ENCODE measurements around the gene NSD2. TPM values are rescaled to one million over a fixed set of nuclear protein-coding genes. Genes with fewer than 3 reads are reported as not detected.

The NSD2 gene
- total RNA-seq, 2 donors from 2014 or later: 153 to 208 TPM

GRCh38 chr4:1863297-1864033 lies 7.7 kb upstream of the NSD2 start:
- H3K4me3 Mint-ChIP-seq: no peak overlapping the region
- DNase-seq: no peak
- TF ChIP-seq CTCF (conservative IDR thresholded peaks at IDR 0.05): no peak
- Histone ChIP-seq H3K4me1 (ENCODE audit: control insufficient read depth, insufficient read depth, low read length) (peaks cover 13% of the 10 kb centered on the region), H3K27ac (ENCODE audit: low read depth, low read length) (peak overlapping the region; percentile 61), H3K9ac (ENCODE audit: extremely low read depth, low read length, poor library complexity, severe bottlenecking) (no peak overlapping the region), H3K27me3 (ENCODE audit: control insufficient read depth, insufficient read depth, low read length, poor library complexity, severe bottlenecking) (peaks cover 59% of the 10 kb centered on the region), H3K4me3 (ENCODE audit: low read length) (no peak overlapping the region), H3K36me3 (ENCODE audit: control insufficient read depth, insufficient read depth, low read length) (no peaks in the 10 kb centered on the region), H3K9me3 (ENCODE audit: control insufficient read depth, low read length) (no peaks in the 10 kb centered on the region)
- peaks cover 90% of the 10 kb centered on the region for H3K27me3 Mint-ChIP-seq (ENCODE audit: insufficient read depth)
- no peaks in the 10 kb centered on the region for H3K9me3 Mint-ChIP-seq
- no peak overlapping the region for H3K27ac Mint-ChIP-seq
- WGBS, 2 experiments (ENCODE audit: insufficient coverage in 1 of 2, insufficient read length in 1 of 2): 92 to 100% methylated on average over 6 to 11 of the region's 11 CpGs
- H3K4me1 Mint-ChIP-seq: peaks cover 18% of the 10 kb centered on the region
- H3K36me3 Mint-ChIP-seq (ENCODE audit: low read depth): no peaks in the 10 kb centered on the region

GRCh38 chr4:1864076-1865008 lies 6.9 kb upstream of the NSD2 start:
- no peak for TF ChIP-seq CTCF (conservative IDR thresholded peaks at IDR 0.05)
- Histone ChIP-seq H3K27ac (ENCODE audit: low read depth, low read length) (peak overlapping the region; percentile 61), H3K36me3 (ENCODE audit: control insufficient read depth, insufficient read depth, low read length) (no peaks in the 10 kb centered on the region), H3K4me3 (ENCODE audit: low read length) (no peak overlapping the region), H3K27me3 (ENCODE audit: control insufficient read depth, insufficient read depth, low read length, poor library complexity, severe bottlenecking) (peaks cover 51% of the 10 kb centered on the region), H3K9ac (ENCODE audit: extremely low read depth, low read length, poor library complexity, severe bottlenecking) (no peak overlapping the region), H3K9me3 (ENCODE audit: control insufficient read depth, low read length) (no peaks in the 10 kb centered on the region), H3K4me1 (ENCODE audit: control insufficient read depth, insufficient read depth, low read length) (peaks cover 13% of the 10 kb centered on the region)
- H3K36me3 Mint-ChIP-seq (ENCODE audit: low read depth): no peaks in the 10 kb centered on the region
- H3K9me3 Mint-ChIP-seq: no peaks in the 10 kb centered on the region
- H3K4me3 Mint-ChIP-seq: no peak overlapping the region
- peaks cover 87% of the 10 kb centered on the region for H3K27me3 Mint-ChIP-seq (ENCODE audit: insufficient read depth)
- 77 to 85% methylated on average over 14 to 17 of the region's 17 CpGs for WGBS, 2 experiments (ENCODE audit: insufficient coverage in 1 of 2, insufficient read length in 1 of 2)
- H3K27ac Mint-ChIP-seq: no peak overlapping the region
- DNase-seq: no peak
- H3K4me1 Mint-ChIP-seq: peaks cover 18% of the 10 kb centered on the region

DNA sequence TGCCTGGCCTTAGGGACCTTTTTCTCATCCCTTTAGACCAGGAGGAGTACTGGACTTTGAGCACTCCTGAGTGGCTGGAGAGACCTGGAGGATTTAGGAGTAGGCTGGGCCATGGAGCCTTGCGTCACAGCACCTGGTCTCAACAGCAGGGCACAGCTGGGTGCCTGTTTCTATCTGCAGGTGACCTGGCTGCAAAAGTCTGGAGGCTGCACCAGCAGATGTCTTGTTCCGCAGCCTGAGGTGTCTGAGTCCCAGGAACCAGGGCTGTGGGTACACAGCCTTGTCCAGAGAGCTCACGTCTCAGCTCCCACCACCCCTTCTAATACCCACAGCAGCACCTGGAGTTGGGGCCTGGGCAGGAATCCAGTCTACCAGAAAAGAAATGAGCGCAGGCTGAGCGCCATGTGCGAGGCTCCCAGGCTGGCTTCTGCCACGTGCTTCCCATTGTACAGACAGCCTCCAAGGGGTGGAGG lies 5.0 kb upstream of the NSD2 start:
- no peak for TF ChIP-seq CTCF (conservative IDR thresholded peaks at IDR 0.05)
- Mint-ChIP-seq H3K27ac (no peak overlapping the region), H3K4me3 (no peak overlapping the region), H3K4me1 (peaks cover 21% of the 10 kb centered on the region), H3K9me3 (no peaks in the 10 kb centered on the region), H3K27me3 (ENCODE audit: insufficient read depth) (peaks cover 70% of the 10 kb centered on the region), H3K36me3 (ENCODE audit: low read depth) (no peaks in the 10 kb centered on the region)
- peaks cover 13% of the 10 kb centered on the region for H3K4me1 ChIP-seq (ENCODE audit: control insufficient read depth, insufficient read depth, low read length)
- no peak overlapping the region for H3K27ac ChIP-seq (ENCODE audit: low read depth, low read length)
- H3K4me3 ChIP-seq (ENCODE audit: low read length): no peak overlapping the region
- peaks cover 34% of the 10 kb centered on the region for H3K27me3 ChIP-seq (ENCODE audit: control insufficient read depth, insufficient read depth, low read length, poor library complexity, severe bottlenecking)
- WGBS, 2 experiments (ENCODE audit: insufficient coverage in 1 of 2, insufficient read length in 1 of 2): 83 to 84% methylated on average over 3 to 7 of the region's 7 CpGs
- H3K9ac ChIP-seq (ENCODE audit: extremely low read depth, low read length, poor library complexity, severe bottlenecking): no peak overlapping the region
- no peaks in the 10 kb centered on the region for H3K9me3 ChIP-seq (ENCODE audit: control insufficient read depth, low read length)
- no peak for DNase-seq
- no peaks in the 10 kb centered on the region for H3K36me3 ChIP-seq (ENCODE audit: control insufficient read depth, insufficient read depth, low read length)
